Measurements from ENCODE around the gene INPPL1. TPM values are rescaled to one million over a fixed set of nuclear protein-coding genes. Genes with fewer than 3 reads are reported as not detected.

Gene INPPL1
- total and polyA plus RNA-seq, 4 donors, result 66.3 to 199 (median 91.6) TPM

DNA sequence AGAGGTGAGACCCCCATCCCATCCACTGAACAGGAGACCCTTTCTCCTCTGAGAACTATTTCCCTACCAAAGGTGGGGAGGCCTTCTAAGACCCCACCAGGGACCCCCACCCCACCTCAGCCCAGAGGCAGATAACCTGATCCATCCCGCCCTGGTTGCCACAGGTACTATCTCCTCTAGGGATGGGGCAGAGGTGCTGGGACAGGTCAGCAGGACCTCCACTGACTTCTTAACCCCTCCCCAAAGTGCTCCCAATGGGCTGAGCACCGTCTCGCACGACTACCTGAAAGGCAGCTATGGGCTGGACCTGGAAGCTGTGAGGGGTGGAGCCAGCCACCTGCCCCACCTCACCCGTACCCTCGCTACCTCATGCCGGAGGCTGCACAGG lies 4.3 kb downstream of the INPPL1 start:
- ATAC-seq (ENCODE audit: insufficient read depth, low FRiP score), result no peak
- H3K4me1 ChIP-seq (ENCODE audit: control insufficient read depth in 5 of 5, insufficient read depth in 5 of 5, low read length in 5 of 5), result peaks cover 0 to 13% (median 0%) of the 10 kb centered on the region in 5 donors
- WGBS, 2 donors, result 85 to 91% methylated on average over 7 of the region's 7 CpGs
- no peak overlapping the region for H3K27ac ChIP-seq (ENCODE audit: low read depth in 1 of 2, low read length in 1 of 2)
- H3K9ac ChIP-seq (ENCODE audit: insufficient read depth in 1 of 2, low read length in 2 of 2), result no peak overlapping the region
- H3K27me3 ChIP-seq (ENCODE audit: control insufficient read depth in 3 of 3, insufficient read depth in 3 of 3, low read length in 2 of 3), result no peaks in the 10 kb centered on the region
- peaks cover 0 to 71% (median 55%) of the 10 kb centered on the region in 4 donors for H3K36me3 ChIP-seq (ENCODE audit: control insufficient read depth in 4 of 4, insufficient read depth in 4 of 4, low read length in 4 of 4)
- H3K4me3 ChIP-seq, result no peak overlapping the region
- TF ChIP-seq, protein P1, sequence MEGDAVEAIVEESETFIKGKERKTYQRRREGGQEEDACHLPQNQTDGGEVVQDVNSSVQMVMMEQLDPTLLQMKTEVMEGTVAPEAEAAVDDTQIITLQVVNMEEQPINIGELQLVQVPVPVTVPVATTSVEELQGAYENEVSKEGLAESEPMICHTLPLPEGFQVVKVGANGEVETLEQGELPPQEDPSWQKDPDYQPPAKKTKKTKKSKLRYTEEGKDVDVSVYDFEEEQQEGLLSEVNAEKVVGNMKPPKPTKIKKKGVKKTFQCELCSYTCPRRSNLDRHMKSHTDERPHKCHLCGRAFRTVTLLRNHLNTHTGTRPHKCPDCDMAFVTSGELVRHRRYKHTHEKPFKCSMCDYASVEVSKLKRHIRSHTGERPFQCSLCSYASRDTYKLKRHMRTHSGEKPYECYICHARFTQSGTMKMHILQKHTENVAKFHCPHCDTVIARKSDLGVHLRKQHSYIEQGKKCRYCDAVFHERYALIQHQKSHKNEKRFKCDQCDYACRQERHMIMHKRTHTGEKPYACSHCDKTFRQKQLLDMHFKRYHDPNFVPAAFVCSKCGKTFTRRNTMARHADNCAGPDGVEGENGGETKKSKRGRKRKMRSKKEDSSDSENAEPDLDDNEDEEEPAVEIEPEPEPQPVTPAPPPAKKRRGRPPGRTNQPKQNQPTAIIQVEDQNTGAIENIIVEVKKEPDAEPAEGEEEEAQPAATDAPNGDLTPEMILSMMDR (IDR thresholded peaks at IDR 0.05; ENCODE audit: control extremely low read depth, extremely low read depth), result no peak
- DNase-seq, result no peak
- H3K9me3 ChIP-seq (ENCODE audit: control insufficient read depth in 4 of 4, insufficient read depth in 3 of 4, low read length in 3 of 4), result no peaks in the 10 kb centered on the region

DNA sequence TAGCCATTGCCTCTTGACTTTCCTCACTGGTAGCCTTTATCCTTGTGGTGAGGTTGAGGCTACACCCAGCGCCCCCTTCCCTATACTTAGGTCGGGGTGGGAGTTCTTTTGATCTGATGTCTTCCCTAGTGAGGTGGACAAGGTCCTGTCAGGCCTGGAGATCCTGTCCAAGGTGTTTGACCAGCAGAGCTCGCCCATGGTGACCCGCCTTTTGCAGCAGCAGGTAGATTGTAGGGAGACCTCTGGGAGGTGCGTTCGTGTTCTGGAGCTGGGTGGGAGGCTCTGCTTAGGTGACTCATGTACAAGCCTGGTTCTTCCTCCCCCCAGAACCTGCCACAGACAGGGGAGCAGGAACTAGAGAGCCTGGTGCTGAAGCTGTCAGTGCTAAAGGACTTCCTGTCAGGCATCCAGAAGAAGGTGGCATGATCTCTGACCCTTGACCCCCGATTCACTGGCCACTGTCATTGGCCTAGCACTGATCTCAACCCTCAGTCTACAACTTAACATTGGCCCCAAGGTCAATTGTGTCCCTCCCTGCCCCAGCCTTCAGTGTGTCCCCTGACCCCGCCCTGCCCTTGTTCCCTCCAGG lies 4.9 kb downstream of the INPPL1 start:
- ATAC-seq (ENCODE audit: insufficient read depth, low FRiP score) (no peak), DNase-seq (no peak)
- peaks cover 0 to 77% (median 61%) of the 10 kb centered on the region in 4 donors for H3K36me3 ChIP-seq (ENCODE audit: control insufficient read depth in 4 of 4, insufficient read depth in 4 of 4, low read length in 4 of 4)
- H3K27me3 ChIP-seq (ENCODE audit: control insufficient read depth in 3 of 3, insufficient read depth in 3 of 3, low read length in 2 of 3), result no peaks in the 10 kb centered on the region
- no peak overlapping the region for H3K9ac ChIP-seq (ENCODE audit: insufficient read depth in 1 of 2, low read length in 2 of 2)
- TF ChIP-seq, protein P1 (IDR thresholded peaks at IDR 0.05; ENCODE audit: control extremely low read depth, extremely low read depth), result no peak
- no peaks in the 10 kb centered on the region for H3K9me3 ChIP-seq (ENCODE audit: control insufficient read depth in 4 of 4, insufficient read depth in 3 of 4, low read length in 3 of 4)
- H3K4me3 ChIP-seq, result no peak overlapping the region
- H3K27ac ChIP-seq (ENCODE audit: low read depth in 1 of 2, low read length in 1 of 2), result no peak overlapping the region
- 97% methylated on average over 8 of the region's 8 CpGs for WGBS, 2 donors
- H3K4me1 ChIP-seq (ENCODE audit: control insufficient read depth in 5 of 5, insufficient read depth in 5 of 5, low read length in 5 of 5), result peaks cover 0 to 13% (median 0%) of the 10 kb centered on the region in 5 donors

DNA sequence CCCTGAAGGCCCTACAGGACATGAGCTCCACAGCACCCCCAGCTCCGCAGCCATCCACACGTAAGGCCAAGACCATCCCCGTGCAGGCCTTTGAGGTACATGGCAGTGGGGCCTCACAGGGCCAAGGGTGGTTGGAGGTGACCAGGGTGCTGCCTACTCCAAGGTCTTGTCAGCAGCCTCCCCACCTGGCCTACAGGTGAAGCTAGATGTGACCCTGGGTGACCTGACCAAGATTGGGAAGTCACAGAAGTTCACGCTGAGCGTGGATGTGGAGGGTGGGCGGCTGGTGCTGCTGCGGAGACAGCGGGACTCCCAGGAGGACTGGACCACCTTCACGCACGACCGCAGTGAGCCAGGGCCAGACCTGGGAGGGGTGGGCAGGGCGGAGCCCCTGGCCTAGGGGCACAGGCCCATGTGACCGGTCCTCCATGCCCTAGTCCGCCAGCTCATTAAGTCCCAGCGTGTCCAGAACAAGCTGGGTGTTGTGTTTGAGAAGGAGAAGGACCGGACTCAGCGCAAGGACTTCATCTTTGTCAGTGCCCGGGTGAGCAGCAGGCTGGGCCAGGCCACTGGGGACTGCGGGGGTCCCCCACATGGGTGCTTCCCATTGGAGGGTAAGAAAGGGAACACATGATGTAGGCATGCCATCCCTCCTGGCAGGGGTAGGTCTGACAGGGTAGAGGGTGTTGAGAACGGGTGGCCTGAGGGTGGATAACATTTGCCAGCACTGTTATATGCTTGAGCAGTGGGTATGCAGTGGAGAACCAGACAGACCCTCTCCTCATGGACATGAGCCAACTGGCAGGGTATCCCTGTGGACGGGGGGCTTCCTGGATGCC lies 5.6 kb downstream of the INPPL1 start:
- TF ChIP-seq, protein P1 (IDR thresholded peaks at IDR 0.05; ENCODE audit: control extremely low read depth, extremely low read depth), result no peak
- 96 to 98% methylated on average over 21 of the region's 21 CpGs for WGBS, 2 donors
- no peak overlapping the region for H3K27ac ChIP-seq (ENCODE audit: low read depth in 1 of 2, low read length in 1 of 2)
- H3K9me3 ChIP-seq (ENCODE audit: control insufficient read depth in 4 of 4, insufficient read depth in 3 of 4, low read length in 3 of 4), result no peaks in the 10 kb centered on the region
- H3K4me1 ChIP-seq (ENCODE audit: control insufficient read depth in 5 of 5, insufficient read depth in 5 of 5, low read length in 5 of 5), result peaks cover 0 to 12% (median 0%) of the 10 kb centered on the region in 5 donors
- H3K27me3 ChIP-seq (ENCODE audit: control insufficient read depth in 3 of 3, insufficient read depth in 3 of 3, low read length in 2 of 3), result no peaks in the 10 kb centered on the region
- no peak for DNase-seq
- H3K4me3 ChIP-seq, result no peak overlapping the region
- no peak for ATAC-seq (ENCODE audit: insufficient read depth, low FRiP score)
- no peak overlapping the region for H3K9ac ChIP-seq (ENCODE audit: insufficient read depth in 1 of 2, low read length in 2 of 2)
- peaks cover 0 to 83% (median 66%) of the 10 kb centered on the region in 4 donors for H3K36me3 ChIP-seq (ENCODE audit: control insufficient read depth in 4 of 4, insufficient read depth in 4 of 4, low read length in 4 of 4)

Data from lung (tissue), 12 donors.